Measurements from ENCODE around the gene PKP1.
A peak's percentile ranks its signal among the peaks of the same experiment; 100 is the strongest.

The PKP1 gene

DNA sequence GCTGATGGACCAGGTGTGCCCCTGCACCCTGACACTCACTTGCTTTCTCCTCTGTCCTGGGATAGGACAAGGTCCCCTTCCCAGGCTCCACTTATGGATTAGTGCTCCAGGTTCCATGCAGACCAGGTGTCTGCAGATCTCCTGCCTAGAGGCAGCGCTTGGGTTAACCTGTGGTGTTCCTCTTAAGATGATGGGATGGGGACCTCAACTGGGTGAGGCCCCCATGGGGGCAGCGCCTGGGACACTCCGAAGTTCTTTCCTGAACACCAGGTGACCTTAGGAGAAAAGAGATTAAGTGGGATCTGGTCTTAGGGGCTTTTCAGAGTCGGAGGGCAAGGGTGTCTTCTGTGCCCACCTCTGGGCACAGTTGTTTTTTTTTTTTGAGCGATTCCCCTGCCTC, 72.9 kb downstream of the PKP1 start:
- DNase-seq: no peak

DNA sequence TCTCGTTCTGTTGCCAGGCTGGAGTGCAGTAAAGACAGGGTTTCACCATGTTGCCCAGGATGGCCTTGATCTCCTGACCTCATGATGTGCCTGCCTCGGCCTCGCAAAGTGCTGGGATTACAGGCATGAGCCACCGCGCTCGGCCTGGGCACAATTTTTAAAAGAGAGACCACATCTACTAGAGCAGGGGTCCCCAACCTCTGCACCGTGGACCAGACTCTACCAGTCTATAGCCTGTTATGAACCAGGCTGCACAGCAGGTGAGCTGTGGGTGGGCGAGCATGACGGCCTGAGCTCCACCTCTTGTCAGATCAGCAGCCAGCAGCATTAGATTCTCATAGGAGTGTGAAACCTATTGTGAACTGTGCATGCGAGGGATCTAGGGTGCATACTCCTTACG, 73.4 kb downstream of the PKP1 start:
- DNase-seq: no peak

GRCh38 chr1:201357211-201357610, 73.9 kb downstream of the PKP1 start:
- no peak for DNase-seq

DNA sequence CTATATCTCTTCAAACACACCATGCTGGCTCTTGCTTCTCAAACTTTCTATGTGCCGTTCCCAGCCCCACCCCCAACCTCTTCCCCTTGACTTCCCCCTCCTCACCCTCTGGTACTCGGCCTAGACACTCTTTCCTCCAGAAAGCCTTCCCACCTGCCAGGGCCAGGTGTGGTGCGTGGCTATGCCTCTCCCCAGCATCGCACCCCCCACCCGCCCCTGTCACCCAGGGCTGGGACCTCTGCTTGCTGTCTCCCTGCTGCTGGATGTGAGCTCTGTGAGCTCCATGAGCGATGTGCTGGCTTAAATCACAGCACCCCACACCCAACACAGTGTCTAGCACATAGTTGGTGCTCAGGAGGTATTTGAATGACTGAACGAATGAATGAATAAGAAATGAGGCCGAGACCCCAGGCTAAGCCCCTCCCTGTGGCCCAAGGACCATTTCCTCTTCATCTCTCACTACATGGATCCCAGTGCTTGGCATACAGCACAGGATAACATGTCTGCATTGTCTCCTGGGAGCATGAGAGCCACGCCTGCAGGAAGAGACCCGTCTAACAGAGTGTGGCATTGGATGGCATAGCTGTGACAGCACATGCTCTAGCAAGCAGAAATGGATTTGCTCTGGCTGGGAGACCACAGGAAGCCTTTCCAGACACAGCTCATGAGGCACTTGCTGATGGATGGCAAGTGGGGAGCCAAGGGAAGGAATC, 74.5 kb downstream of the PKP1 start:
- peak; percentile 7 for DNase-seq

GRCh38 chr1:201358596-201358995, 75.3 kb downstream of the PKP1 start:
- no peak for DNase-seq

- DNase-seq: no peak
Measured at GRCh38 chr1:201359031-201359872, 75.9 kb downstream of the PKP1 start.

DNA sequence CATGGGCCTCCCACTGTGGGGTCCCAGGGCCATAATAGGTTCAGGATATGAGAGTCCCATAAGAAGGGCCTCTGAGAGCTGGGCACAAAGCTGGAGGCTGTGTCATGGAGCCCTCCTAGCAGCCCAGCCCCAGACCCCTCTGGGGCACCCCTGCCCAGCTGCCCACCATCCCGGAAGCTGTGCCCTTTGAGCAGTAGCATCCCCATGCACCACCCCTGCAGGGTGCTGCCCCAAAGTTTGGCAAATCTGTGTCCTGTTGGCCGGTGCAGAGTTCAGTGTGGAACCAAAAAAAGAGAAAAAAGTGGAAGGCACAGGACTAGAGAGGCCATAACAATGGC, 76.5 kb downstream of the PKP1 start:
- DNase-seq: no peak

DNA sequence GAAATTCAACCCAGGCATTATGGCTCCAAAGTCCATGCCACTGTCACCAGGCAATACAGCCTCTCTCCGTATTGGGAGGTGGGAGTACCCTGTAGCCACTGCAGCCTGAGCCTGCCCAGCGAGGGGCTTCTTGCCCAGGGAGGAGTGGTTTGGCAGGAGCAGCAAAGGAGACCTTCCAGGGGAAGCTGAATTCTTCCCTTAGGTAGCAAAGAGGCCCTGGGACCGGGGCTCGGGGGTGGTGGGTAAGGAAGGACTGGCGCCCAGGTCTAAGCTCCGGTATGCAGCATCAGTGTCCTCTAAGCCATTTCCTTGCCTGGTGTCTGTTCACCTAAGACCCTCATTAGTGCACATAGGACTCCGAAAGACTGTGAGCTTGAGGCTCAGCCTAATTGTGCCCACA, 77.2 kb downstream of the PKP1 start:
- DNase-seq: no peak

DNA sequence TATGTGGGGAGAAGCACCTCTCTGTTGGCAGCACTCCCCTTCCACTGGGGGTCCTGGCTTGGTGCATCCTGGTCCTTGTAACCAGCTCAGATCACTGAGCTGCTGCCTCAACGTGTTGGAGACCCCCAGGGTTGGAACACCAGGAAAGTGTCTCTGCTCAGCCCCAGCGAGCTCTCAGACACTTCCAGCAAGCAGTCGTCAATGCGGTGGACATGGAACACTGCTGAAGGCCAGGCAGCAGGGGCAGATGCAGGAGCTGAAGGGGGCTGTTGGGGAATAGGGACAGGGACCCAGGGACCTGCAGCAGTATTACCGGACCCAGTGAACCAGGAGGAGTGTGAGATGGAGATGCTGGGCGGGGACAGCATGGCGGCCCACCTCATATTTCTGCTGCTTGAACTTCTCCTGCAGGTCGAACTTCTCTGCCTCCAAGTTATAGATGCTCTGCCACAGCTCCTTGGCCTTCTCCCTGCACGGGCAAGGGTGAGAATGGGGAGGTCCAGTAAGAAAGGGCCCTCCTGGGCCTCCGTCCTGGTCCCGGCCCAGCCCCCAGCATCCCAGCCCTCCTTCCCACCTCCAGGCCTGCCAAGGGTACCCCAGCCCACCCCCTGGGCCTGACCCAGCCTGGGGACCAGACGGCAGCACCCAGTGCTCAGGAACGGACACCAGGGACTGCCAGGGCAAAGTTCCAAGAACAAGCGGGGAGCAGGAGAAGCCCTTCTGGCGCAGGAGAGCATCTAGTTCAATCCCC, 77.8 kb downstream of the PKP1 start:
- DNase-seq: no peak

DNA sequence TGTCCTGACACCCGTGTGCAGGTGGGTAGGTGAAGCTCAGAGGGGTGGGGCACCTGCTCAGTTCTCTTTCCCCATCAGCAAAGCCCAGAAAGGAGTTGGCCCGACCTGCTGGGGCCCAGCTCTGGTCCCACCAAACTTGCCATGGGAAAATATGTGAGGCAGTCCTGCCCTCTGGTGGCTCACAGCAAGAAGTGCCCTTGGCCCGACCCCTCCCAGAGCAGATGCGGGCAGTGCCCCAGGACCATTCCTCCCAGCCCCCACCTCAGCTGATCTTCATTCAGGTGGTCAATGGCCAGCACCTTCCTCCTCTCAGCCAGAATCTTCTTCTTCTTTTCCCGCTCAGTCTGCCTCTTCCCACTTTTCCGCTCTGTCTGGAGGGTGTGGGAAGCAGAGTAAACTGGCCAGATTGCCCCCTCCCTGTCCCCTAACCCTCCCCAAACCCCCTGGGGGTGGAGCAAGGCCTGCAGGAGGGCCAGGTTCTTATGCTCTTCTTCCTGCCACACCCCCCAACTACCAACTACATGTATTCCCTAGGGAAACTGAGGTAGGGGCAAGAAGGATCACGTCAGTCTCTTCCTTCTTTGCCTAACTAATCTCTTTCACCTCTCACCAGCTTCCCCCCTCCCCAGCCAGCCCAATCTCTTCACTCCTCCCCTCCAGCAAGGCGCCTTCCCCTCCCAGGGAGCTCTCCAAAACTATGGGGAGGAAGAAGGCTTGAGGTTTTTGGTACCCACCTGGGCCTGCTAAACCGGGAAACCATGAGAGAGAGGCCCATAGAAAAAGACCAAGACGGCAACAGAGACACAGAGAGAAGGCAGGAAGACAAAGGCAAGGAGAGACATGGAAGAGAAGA, 78.6 kb downstream of the PKP1 start:
- peak; percentile 48 for DNase-seq

DNA sequence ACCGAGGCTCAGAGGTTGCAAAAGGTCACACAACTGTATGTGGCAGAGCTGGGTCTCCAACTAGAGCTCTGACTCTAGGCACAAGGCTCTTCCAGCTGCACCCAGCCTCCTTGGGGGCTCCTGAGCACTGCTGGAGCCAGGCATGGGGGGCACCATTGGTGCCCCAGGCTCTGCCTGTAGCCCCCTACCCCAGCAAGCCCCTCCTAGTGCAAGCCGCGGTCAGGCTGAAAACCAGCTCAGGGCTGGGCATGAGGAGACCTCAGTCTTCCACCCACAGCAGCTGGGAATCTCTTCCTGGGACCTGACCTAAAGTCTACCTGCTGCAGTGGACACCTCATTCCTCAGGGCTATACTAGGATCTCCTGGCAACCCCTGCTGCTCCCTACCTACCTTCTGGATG, 79.6 kb downstream of the PKP1 start:
- no peak for DNase-seq

GRCh38 chr1:201363467-201363866, 80.2 kb downstream of the PKP1 start:
- no peak for DNase-seq

- DNase-seq: no peak
Measured at GRCh38 chr1:201364808-201365105, 81.5 kb downstream of the PKP1 start.

DNA sequence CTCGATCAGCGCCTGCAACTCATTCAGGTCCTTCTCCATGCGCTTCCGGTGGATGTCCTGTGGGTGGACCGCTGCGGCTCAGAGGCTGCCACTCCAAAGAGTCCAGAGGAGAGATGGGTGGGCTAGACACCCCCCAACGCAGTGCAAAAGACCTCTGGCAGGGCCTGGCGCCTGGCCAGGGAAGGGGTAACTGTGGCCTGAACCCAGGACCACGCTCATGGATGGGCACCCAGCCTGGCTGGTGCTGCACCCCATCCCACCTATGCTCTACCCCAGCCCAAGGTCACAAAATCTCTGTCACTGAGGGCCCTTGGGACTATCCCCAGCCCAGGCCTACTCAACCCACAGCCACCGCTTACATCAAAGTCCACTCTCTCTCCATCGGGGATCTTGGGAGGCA, 81.9 kb downstream of the PKP1 start:
- DNase-seq: no peak

DNA sequence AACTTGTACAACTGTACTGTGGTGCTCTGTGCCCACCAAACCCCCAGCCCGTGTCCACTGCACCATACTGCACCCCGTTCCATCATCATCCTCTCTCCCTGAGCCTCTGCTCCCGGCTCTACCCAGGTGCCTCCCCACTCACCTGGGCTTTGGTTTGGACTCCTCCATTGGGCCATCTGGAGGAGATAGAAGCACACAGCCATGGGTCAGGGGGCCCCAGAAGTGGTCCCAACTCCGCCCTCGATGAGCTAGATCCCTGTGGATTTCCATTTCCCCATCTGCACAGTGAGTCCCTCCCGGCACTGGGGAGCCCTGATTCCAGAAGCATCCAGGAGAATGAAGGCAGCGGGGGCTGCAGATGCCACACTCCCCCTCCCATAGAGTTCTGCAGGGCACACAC, 83.4 kb downstream of the PKP1 start:
- DNase-seq: no peak

- no peak for DNase-seq
Measured at GRCh38 chr1:201369209-201369608, 85.9 kb downstream of the PKP1 start.

GRCh38 chr1:201370500-201370899, 87.2 kb downstream of the PKP1 start:
- DNase-seq: peak; percentile 20

GRCh38 chr1:201371276-201371675, 88.0 kb downstream of the PKP1 start:
- no peak for DNase-seq

DNA sequence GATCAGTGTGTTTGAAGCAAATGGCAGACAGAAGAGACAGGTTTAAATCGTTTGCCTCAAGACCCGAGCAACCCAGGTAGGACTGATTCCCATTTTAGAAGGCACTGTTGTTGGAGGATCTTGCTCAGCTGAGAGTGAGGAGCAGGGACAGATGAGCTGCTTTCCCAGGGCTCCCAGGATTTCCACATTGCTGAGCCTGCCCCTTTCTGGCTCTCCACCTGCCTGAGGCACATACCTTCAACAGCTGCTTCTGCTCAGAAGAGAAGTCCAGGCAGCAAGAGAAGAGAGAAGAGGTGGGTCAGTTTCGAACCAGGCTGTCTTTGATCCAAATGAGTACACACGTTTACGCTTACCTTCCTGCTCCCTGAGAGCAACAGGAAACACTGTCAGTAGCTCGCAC, 88.5 kb downstream of the PKP1 start:
- DNase-seq: no peak

- DNase-seq: no peak
Measured at GRCh38 chr1:201374364-201374763, 91.1 kb downstream of the PKP1 start.

- DNase-seq: no peak
Measured at GRCh38 chr1:201375169-201375568, 91.9 kb downstream of the PKP1 start.

DNA sequence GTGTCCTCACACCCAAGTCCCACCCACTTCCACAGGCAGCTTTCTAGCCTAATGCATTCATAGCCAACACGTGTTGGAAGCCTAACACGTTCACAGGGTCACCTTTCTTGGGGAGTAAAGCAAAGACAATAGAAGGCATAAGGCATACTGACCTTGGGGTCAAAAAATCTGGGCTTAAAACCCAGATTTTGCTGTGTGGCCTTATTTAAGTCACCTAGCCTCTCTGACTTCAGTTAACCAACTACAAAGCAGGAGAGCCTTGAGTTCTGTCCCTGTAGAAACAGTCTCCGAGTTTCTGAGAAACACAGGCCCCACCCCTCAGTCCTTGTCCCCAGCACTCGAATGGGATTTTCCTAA, 92.8 kb downstream of the PKP1 start:
- DNase-seq: no peak

Measured in NCI-H1694 treated with DMSO at 0.1 percent for 48 hours (cell line).